GM12878 (cell line): ENCODE results near the gene APOC4. TPM values are rescaled to one million over a fixed set of nuclear protein-coding genes. Genes with fewer than 3 reads are reported as not detected.
A peak's percentile ranks its signal among the peaks of the same experiment; 100 is the strongest.

Experiments used
- ATAC-seq: fragments of 200-7000 bp; cut with Tn5 transposase; 3 replicates; pipeline ENCODE4 v1.9.1; 2020; ENCODE audit warnings: mild to moderate bottlenecking, moderate library complexity
- BruUV-seq: library from RNA; stranded (reverse); fragments of 400-500 nt; replicated peaks from 2 replicates; lab custom pipeline; 2021; lab: Mats Ljungman, UMichigan
- CTCF ChIA-PET: fragments of 300-600 bp; sonication (Branson Sonifier 250); formaldehyde crosslinking; extraction: SDS; loops from one replicate; lab custom pipeline; 2021; ENCODE audit warnings: inconsistent platforms; lab: Yijun Ruan, JAX
- POLR2A ChIA-PET: fragments of 350-600 bp; formaldehyde crosslinking; extraction: SDS; loops from one replicate; lab custom pipeline; 2021; ENCODE audit warnings: inconsistent platforms; lab: Charles Lee
- RAD21 ChIA-PET: fragments of 300-600 bp; sonication (Branson Sonifier 250); formaldehyde crosslinking; loops from one replicate; lab custom pipeline; 2023; ENCODE audit warnings: antibody characterized with exemption; ENCODE audit not compliant: unreplicated experiment; lab: Charles Lee
- SMC1A ChIA-PET: fragments of 300-600 bp; sonication (Branson Sonifier 250); formaldehyde crosslinking; loops from one replicate; lab custom pipeline; 2023; ENCODE audit not compliant: unreplicated experiment, uncharacterized antibody; lab: Charles Lee
- DNase-seq: peaks from one replicate; pipeline ENCODE4 v3.0.0-alpha.2; 2011; ENCODE audit warnings: low read depth, low spot score
- FAIRE-seq: peaks from 3 replicates; lab custom pipeline; 2011; peaks lifted over from hg19 to GRCh38; lab: Jason Lieb, UNC
- H2AFZ ChIP-seq: 2 replicates; pipeline ENCODE4 v1.6.0; 2011; ENCODE audit warnings: low read depth, low read length, control low read depth; ENCODE audit not compliant: control insufficient read depth
- H3K27ac ChIP-seq: 2 replicates; pipeline ENCODE4 v1.5.1; 2011; ENCODE audit warnings: control low read depth; ENCODE audit not compliant: control insufficient read depth, insufficient read depth
- H3K27me3 ChIP-seq, 2 experiments: replicated peaks in 1 of 2; 2 replicates each; pipeline versions ENCODE4 v1.6.0 to v1.6.1; 2011; ENCODE audit warnings: low read length in 1 of 2; ENCODE audit not compliant: control insufficient read depth in 2 of 2, insufficient read depth in 2 of 2
- H3K36me3 ChIP-seq, 2 experiments: 2 replicates each; pipeline ENCODE4 v1.5.1; 2011; ENCODE audit warnings: low read length in 1 of 2; ENCODE audit not compliant: control insufficient read depth in 2 of 2, insufficient read depth in 2 of 2
- H3K4me1 ChIP-seq: 2 replicates; pipeline ENCODE4 v1.6.1; 2011; ENCODE audit warnings: mild to moderate bottlenecking, low read length, moderate library complexity, mixed read lengths; ENCODE audit not compliant: control insufficient read depth, insufficient read depth
- H3K4me2 ChIP-seq: 2 replicates; pipeline ENCODE4 v1.6.0; 2011; ENCODE audit warnings: control low read depth; ENCODE audit not compliant: control insufficient read depth, insufficient read depth
- H3K4me3 ChIP-seq: fragments of 200-600 bp; sonication (generic); 2 replicates; pipeline ENCODE4 v1.5.1; 2016
- H3K79me2 ChIP-seq: 2 replicates; pipeline ENCODE4 v1.6.0; 2011; ENCODE audit warnings: low read length; ENCODE audit not compliant: control insufficient read depth, insufficient read depth
- H3K9ac ChIP-seq: 2 replicates; pipeline ENCODE4 v1.8.0; 2011; ENCODE audit warnings: low read length, control low read depth, mixed read lengths; ENCODE audit not compliant: control insufficient read depth, insufficient read depth
- H3K9me3 ChIP-seq: replicated peaks from 3 replicates; pipeline ENCODE4 v1.5.1; 2011; ENCODE audit warnings: mild to moderate bottlenecking, low read length; ENCODE audit not compliant: control insufficient read depth, insufficient read depth
- H4K20me1 ChIP-seq: 2 replicates; pipeline ENCODE4 v1.6.0; 2011; ENCODE audit not compliant: control insufficient read depth, insufficient read depth
- CREM ChIP-seq: IDR thresholded peaks from 2 replicates; pipeline ENCODE4 v1.6.1; 2014; ENCODE audit warnings: antibody characterized with exemption, low read depth
- EGR1 ChIP-seq, 2 experiments: IDR thresholded peaks; 1 replicate in 1 of 2; 2 replicates in 1 of 2; pipeline ENCODE4 v1.6.1; 2011 to 2012; ENCODE audit warnings: low read depth in 2 of 2, low read length in 2 of 2, borderline replicate concordance in 1 of 2, mild to moderate bottlenecking in 1 of 2, moderate library complexity in 1 of 2
- HDAC2 ChIP-seq: fragments of 200-600 bp; sonication (generic); IDR thresholded peaks from 2 replicates; pipeline ENCODE4 v1.6.1; 2017
- IRF4 ChIP-seq: IDR thresholded peaks from 2 replicates; pipeline ENCODE4 v1.6.1; 2011; ENCODE audit warnings: low read depth, low read length
- LARP7 ChIP-seq: fragments of 450-650 bp; IDR thresholded peaks from 2 replicates; pipeline ENCODE4 v1.6.1; 2017; ENCODE audit warnings: mild to moderate bottlenecking
- SIX5 ChIP-seq: IDR thresholded peaks from 2 replicates; pipeline ENCODE4 v1.6.1; 2011; ENCODE audit warnings: mild to moderate bottlenecking, low read depth, low read length, moderate library complexity; ENCODE audit not compliant: severe bottlenecking
- SMARCA5 ChIP-seq: fragments of 450-650 bp; IDR thresholded peaks from 2 replicates; pipeline ENCODE4 v1.6.1; 2017; ENCODE audit warnings: mild to moderate bottlenecking
- STAT1 ChIP-seq: fragments of 450-650 bp; conservative IDR thresholded peaks from 2 replicates; pipeline ENCODE4 v1.6.1; 2014; ENCODE audit warnings: antibody characterized with exemption, mild to moderate bottlenecking
- SUPT20H ChIP-seq: IDR thresholded peaks from 2 replicates; pipeline ENCODE4 v1.6.1; 2011; ENCODE audit warnings: low read depth, mild to moderate bottlenecking, low read length, moderate library complexity, borderline replicate concordance; ENCODE audit not compliant: control insufficient read depth
- YY1 ChIP-seq: IDR thresholded peaks from 2 replicates; pipeline ENCODE4 v1.6.1; 2011; ENCODE audit warnings: low read depth, mild to moderate bottlenecking, low read length
- ZNF207 ChIP-seq: fragments of 450-650 bp; IDR thresholded peaks from 2 replicates; pipeline ENCODE4 v1.6.1; 2014; ENCODE audit warnings: antibody characterized with exemption, mild to moderate bottlenecking, borderline replicate concordance
- WGBS: methylation state at CpG from one replicate; pipeline ENCODE4 v1.1.6; 2016; ENCODE audit warnings: low lambda C conversion rate; ENCODE audit not compliant: insufficient replicate concordance, insufficient coverage; ENCODE audit errors: missing lambda C conversion rate; 5-methylcytosine and 5-hydroxymethylcytosine counted together
- in situ Hi-C: fragments of 300-500 bp; cut with MboI; formaldehyde crosslinking; loops from 9 replicates; pipeline ENCODE4 v1.14.3; 2018; ENCODE audit warnings: mixed read lengths
- intact Hi-C: fragments of 100-400 bp; cut with micrococcal nuclease; formaldehyde crosslinking; loops from one replicate; pipeline ENCODE4 v1.14.2; 2022; ENCODE audit not compliant: unreplicated experiment
- polyA plus RNA-seq, 11 experiments: library from polyadenylated mRNA; depleted of rRNA in 4 of 11; unstranded in 6 of 11; stranded (reverse) in 5 of 11; fragments of >200 nt; fragmentation: Nextera tagmentation in 4 of 11; fragmentation: Illumina TruSeq in 1 of 11; extraction: Ambion mirVana in 4 of 11; extraction: Trizol in 1 of 11; gene quantifications; 1 replicate in 1 of 11; 2 replicates in 10 of 11; pipeline versions ENCODE4 v1.2.1 to v1.2.3, GENCODE V29; 2011 to 2016; ENCODE audit warnings: inconsistent platforms in 2 of 11, missing spikeins in 2 of 11, low read depth in 1 of 11
- total RNA-seq, 4 experiments: library from RNA; depleted of rRNA in 3 of 4; stranded (reverse); fragments of >200 nt in 3 of 4; fragmentation: Illumina TruSeq in 1 of 4; extraction: Trizol in 1 of 4; gene quantifications; 2 replicates each; pipeline versions ENCODE4 v1.2.1 to v1.2.3, GENCODE V29; 2013 to 2021
- TF ChIP-seq, protein P1 (sequence below): fragments of 150-350 bp; IDR thresholded peaks from 2 replicates; pipeline ENCODE4 v1.6.1; 2014; ENCODE audit warnings: mild to moderate bottlenecking, low read depth, low read length
- TF ChIP-seq, protein P2 (sequence below): fragments of 450-650 bp; IDR thresholded peaks from 2 replicates; pipeline ENCODE4 v1.6.1; 2016; ENCODE audit warnings: mild to moderate bottlenecking
- TF ChIP-seq, protein P3 (sequence below): IDR thresholded peaks from 2 replicates; pipeline ENCODE4 v1.6.1; 2012; ENCODE audit warnings: low read depth, low read length, improper control_type of control experiment
- TF ChIP-seq, protein P4 (sequence below): fragments of 450-650 bp; IDR thresholded peaks from 2 replicates; pipeline ENCODE4 v1.6.1; 2016; ENCODE audit warnings: mild to moderate bottlenecking

Gene APOC4
- total and polyA plus RNA-seq, 10 of the 15 experiments (the other 5 are each of a cell fraction or from before 2014, with no cell fraction given), result not detected

GRCh38 chr19:44988273-44988672 is 46.2 kb downstream of the APOC4 start (continued):
- TF ChIP-seq, protein P1, sequence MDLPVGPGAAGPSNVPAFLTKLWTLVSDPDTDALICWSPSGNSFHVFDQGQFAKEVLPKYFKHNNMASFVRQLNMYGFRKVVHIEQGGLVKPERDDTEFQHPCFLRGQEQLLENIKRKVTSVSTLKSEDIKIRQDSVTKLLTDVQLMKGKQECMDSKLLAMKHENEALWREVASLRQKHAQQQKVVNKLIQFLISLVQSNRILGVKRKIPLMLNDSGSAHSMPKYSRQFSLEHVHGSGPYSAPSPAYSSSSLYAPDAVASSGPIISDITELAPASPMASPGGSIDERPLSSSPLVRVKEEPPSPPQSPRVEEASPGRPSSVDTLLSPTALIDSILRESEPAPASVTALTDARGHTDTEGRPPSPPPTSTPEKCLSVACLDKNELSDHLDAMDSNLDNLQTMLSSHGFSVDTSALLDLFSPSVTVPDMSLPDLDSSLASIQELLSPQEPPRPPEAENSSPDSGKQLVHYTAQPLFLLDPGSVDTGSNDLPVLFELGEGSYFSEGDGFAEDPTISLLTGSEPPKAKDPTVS, result no peak
- TF ChIP-seq EGR1 (IDR thresholded peaks at IDR 0.05; ENCODE audit: borderline replicate concordance in 1 of 2, low read depth in 2 of 2, low read length in 2 of 2) (no peak), CREM (no peak), ZNF207 (no peak)

DNA sequence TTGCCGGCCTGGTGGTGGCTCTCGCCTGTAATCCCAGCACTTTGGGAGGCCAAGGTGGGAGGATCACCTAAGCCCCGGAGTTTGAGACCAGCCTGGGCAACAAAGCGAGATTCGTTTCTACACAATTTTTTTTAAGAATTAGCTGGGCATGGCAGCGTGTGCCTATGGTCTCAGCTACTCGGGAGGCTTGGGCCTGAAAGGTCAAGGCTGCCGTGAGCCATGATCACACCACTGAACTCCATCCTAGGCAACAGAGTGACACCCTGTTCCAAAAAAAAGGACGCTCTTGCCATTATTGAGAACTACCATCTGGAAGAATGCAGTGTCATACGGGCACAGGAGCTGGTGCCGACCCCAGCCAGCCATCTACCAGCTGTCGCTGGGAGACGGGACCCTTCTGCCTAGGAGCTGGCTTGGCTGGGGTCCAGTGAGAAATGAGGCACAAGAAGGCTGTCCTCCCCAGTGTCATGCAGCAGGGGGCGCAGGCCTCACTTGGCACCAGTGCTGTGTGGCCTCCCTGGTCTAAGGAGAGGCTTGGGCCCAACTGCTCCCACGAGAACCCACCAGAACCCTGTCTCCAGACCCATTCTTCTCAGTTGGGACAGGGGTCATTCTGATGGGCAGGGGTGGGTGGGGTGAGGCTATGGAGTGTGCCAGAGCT is 47.0 kb downstream of the APOC4 start:
- no TSS peak for BruUV-seq
- H3K4me1 ChIP-seq, result peaks cover 12% of the 10 kb centered on the region
- no peaks in the 10 kb centered on the region for H3K9me3 ChIP-seq
- no peak overlapping the region for H3K4me3 ChIP-seq
- ATAC-seq (peak; percentile 90), DNase-seq (no peak), FAIRE-seq (peak; percentile 68)
- H3K9ac ChIP-seq, result no peak overlapping the region
- SMC1A ChIA-PET, result interaction anchor here (0.6 to 2.3 kb wide), 13 partner anchors 8 to 190 kb away, joined by 3 to 12 read pairs (median 4); partner anchors contain the start of genes BLOC1S3, RELB and TRAPPC6A
- 71% methylated on average over 15 of the region's 15 CpGs for WGBS
- H3K27me3 ChIP-seq, result no peaks in the 10 kb centered on the region
- H3K79me2 ChIP-seq, result no peaks in the 10 kb centered on the region
- POLR2A ChIA-PET, result interaction anchor here (1.1 to 4.1 kb wide), 3 partner anchors 12 to 50 kb away, joined by 3 to 24 read pairs (median 6); partner anchors contain the start of genes CLASRP and RELB
- RAD21 ChIA-PET, result interaction anchor here (0.6 to 3.5 kb wide), 12 partner anchors 11 to 1430 kb away, joined by 3 to 29 read pairs (median 4); partner anchors contain the start of gene CLASRP
- H2AFZ ChIP-seq, result no peak overlapping the region
- intact Hi-C loops, result loop anchor here (1.0 kb wide), 1 partner anchor 70 kb away; no protein-coding TSS in a partner anchor
- in situ Hi-C loops, result no loop called here
- CTCF ChIA-PET, result interaction anchor here (0.6 to 3.5 kb wide), 24 partner anchors 8 to 190 kb away, joined by 3 to 70 read pairs (median 4); partner anchors contain the start of genes APOE, BLOC1S3, CLASRP and PPP1R37
- H3K27ac ChIP-seq, result no peak overlapping the region
- H4K20me1 ChIP-seq, result no peaks in the 10 kb centered on the region
- peaks cover 0 to 41% of the 10 kb centered on the region in 2 experiments; a peak in 3 of 4 replicates for H3K36me3 ChIP-seq
- H3K4me2 ChIP-seq, result no peak overlapping the region
- TF ChIP-seq SUPT20H, result no peak
- TF ChIP-seq LARP7, result no peak
- TF ChIP-seq IRF4, result no peak
- TF ChIP-seq, protein P2, sequence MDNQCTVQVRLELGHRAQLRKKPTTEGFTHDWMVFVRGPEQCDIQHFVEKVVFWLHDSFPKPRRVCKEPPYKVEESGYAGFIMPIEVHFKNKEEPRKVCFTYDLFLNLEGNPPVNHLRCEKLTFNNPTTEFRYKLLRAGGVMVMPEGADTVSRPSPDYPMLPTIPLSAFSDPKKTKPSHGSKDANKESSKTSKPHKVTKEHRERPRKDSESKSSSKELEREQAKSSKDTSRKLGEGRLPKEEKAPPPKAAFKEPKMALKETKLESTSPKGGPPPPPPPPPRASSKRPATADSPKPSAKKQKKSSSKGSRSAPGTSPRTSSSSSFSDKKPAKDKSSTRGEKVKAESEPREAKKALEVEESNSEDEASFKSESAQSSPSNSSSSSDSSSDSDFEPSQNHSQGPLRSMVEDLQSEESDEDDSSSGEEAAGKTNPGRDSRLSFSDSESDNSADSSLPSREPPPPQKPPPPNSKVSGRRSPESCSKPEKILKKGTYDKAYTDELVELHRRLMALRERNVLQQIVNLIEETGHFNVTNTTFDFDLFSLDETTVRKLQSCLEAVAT, result no peak
- peak; percentile 73; the same call in 1 of the 2 replicates for TF ChIP-seq SMARCA5
- TF ChIP-seq SIX5, result no peak
- TF ChIP-seq, protein P3, sequence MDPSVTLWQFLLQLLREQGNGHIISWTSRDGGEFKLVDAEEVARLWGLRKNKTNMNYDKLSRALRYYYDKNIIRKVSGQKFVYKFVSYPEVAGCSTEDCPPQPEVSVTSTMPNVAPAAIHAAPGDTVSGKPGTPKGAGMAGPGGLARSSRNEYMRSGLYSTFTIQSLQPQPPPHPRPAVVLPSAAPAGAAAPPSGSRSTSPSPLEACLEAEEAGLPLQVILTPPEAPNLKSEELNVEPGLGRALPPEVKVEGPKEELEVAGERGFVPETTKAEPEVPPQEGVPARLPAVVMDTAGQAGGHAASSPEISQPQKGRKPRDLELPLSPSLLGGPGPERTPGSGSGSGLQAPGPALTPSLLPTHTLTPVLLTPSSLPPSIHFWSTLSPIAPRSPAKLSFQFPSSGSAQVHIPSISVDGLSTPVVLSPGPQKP, result no peak
- TF ChIP-seq HDAC2, result no peak
- TF ChIP-seq, protein P4, sequence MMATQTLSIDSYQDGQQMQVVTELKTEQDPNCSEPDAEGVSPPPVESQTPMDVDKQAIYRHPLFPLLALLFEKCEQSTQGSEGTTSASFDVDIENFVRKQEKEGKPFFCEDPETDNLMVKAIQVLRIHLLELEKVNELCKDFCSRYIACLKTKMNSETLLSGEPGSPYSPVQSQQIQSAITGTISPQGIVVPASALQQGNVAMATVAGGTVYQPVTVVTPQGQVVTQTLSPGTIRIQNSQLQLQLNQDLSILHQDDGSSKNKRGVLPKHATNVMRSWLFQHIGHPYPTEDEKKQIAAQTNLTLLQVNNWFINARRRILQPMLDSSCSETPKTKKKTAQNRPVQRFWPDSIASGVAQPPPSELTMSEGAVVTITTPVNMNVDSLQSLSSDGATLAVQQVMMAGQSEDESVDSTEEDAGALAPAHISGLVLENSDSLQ, result no peak
- TF ChIP-seq YY1, result peak; percentile 55; the same call in 1 of the 2 replicates
- TF ChIP-seq STAT1, result no peak
- no peak for TF ChIP-seq CREM
